Measurements from ENCODE around the gene GFRA1. TPM values are rescaled to one million over a fixed set of nuclear protein-coding genes. Genes with fewer than 3 reads are reported as not detected.
A peak's percentile ranks its signal among the peaks of the same experiment; 100 is the strongest.

The GFRA1 gene
- total and polyA plus RNA-seq, 12 donors, result 0.38 to 9.3 (median 1.7) TPM

DNA sequence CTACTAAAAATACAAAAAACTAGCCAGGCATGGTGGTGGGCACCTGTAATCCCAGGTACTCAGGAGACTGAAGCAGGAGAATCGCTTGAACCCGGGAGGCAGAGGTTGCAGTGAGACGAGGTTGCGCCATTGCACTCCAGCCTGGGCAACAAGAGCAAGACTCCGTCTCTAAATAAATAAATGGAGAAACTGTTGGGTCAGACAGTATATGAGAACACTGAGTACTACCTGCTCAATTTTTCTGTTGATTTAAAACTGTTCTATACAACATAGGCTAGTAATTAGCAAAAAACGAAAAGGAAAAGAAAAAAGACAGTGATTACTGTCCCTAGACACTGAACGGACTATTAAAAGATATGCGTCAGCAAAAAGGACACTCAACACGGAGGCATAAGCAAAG lies 26.7 kb downstream of the GFRA1 start:
- H3K9me3 ChIP-seq, result no peaks in the 10 kb centered on the region
- 79 to 82% methylated on average over 9 of the region's 9 CpGs for WGBS, 2 donors
- H3K4me3 ChIP-seq, result no peak overlapping the region
- H3K36me3 ChIP-seq, result no peaks in the 10 kb centered on the region
- H3K27me3 ChIP-seq, result no peaks in the 10 kb centered on the region
- DNase-seq (no peak), ATAC-seq (no peak)
- intact Hi-C loops (cut with DNase I), result no loop called here
- no peak overlapping the region for H3K27ac ChIP-seq
- no peak for TF ChIP-seq CTCF (IDR thresholded peaks at IDR 0.05)
- H3K4me1 ChIP-seq, result no peaks in the 10 kb centered on the region

DNA sequence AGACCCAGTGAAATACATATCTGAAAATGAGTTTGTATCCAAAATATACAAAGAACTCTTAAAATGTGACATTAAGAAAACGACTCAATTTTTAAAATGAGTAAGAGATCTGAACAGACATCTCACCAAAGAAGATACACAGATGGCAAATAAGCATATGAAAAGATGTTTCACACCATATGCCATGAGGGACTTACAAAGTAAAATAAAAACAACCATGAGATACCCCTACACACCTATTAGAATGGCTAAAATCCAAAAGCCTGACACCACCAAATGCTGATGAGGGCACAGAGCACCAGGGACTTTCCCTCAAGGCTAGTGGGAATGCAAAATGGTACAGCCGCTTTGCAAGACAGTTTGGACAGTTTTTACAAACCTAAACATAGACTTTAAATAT lies 27.9 kb downstream of the GFRA1 start:
- H3K4me1 ChIP-seq, result no peaks in the 10 kb centered on the region
- TF ChIP-seq CTCF (IDR thresholded peaks at IDR 0.05), result no peak
- 76 to 82% methylated on average over 2 of the region's 2 CpGs for WGBS, 2 donors
- H3K27me3 ChIP-seq, result peaks cover 0 to 2% (median 0%) of the 10 kb centered on the region in 7 donors
- H3K36me3 ChIP-seq, result no peaks in the 10 kb centered on the region
- no peak overlapping the region for H3K27ac ChIP-seq
- no peak for ATAC-seq
- intact Hi-C loops (cut with DNase I), result no loop called here
- no peak for DNase-seq
- H3K4me3 ChIP-seq, result no peak overlapping the region
- no peaks in the 10 kb centered on the region for H3K9me3 ChIP-seq

DNA sequence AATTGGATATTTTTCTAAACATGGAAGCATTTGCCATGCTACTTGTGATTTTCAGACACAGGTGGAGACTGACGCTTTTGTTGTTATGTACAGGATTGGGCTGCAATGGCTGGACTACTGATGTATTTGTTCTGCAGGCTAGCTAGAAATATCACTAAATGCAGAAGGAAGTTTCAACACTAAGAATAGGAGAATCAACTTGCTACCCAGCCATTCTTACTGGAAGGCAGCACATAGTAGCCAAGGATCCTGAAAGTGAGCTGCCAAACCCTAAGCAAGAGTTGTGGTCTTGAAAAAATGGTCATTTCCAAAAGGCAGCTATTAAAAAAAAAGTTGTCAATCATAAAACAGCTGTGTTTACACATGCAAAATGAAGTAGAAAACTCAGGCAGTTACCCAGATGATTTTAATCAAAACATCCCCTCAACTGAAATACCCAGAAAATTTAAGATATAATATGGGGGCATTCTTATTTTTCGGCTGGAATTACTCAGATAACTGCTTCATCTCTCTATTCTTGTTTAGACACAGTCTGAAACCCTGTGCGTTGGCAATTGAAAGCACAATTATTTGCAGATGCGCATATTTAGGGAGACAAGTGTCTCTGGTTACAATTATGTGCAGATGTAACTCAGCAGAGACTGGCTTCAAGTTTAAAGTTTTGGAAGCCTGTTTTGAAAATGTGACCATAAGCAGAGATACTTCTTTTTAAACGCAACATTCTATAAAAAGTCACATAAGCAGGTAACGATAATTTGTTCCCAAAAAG lies 31.2 kb downstream of the GFRA1 start:
- TF ChIP-seq CTCF (IDR thresholded peaks at IDR 0.05), result no peak
- Histone ChIP-seq H3K9me3 (no peaks in the 10 kb centered on the region), H3K4me3 (no peak overlapping the region), H3K27me3 (peaks cover 0 to 5% (median 0%) of the 10 kb centered on the region in 7 donors), H3K4me1 (no peaks in the 10 kb centered on the region), H3K36me3 (no peaks in the 10 kb centered on the region), H3K27ac (no peak overlapping the region)
- WGBS, 2 donors, result 80 to 85% methylated on average over 6 of the region's 6 CpGs
- intact Hi-C loops (cut with DNase I), result no loop called here
- no peak for DNase-seq
- no peak for ATAC-seq

GRCh38 chr10:116241085-116241484 lies 31.9 kb downstream of the GFRA1 start:
- H3K27me3 ChIP-seq, result peaks cover 0 to 5% (median 0%) of the 10 kb centered on the region in 7 donors
- TF ChIP-seq CTCF (IDR thresholded peaks at IDR 0.05), result no peak
- intact Hi-C loops (cut with DNase I), result no loop called here
- ATAC-seq, result peak in 1 of 8 donors; percentile 29
- 63% methylated on average over 8 of the region's 8 CpGs for WGBS, 2 donors
- no peak overlapping the region for H3K4me3 ChIP-seq
- no peak for DNase-seq
- H3K27ac ChIP-seq, result no peak overlapping the region
- H3K36me3 ChIP-seq, result no peaks in the 10 kb centered on the region
- H3K4me1 ChIP-seq, result no peaks in the 10 kb centered on the region
- no peaks in the 10 kb centered on the region for H3K9me3 ChIP-seq
